B cell (primary cell): ENCODE data around the gene MLXIP. TPM values are rescaled to one million over a fixed set of nuclear protein-coding genes. Genes with fewer than 3 reads are reported as not detected.

ENCODE experiments used
- ATAC-seq: fragments of 200-7000 bp; cut with Tn5 transposase; one replicate; pipeline ENCODE4 v1.10.0; 2021; ENCODE audit warnings: low read depth, mild to moderate bottlenecking, moderate number of reproducible peaks, moderate library complexity
- CTCF ChIA-PET: fragments of 350-600 bp; sonication (Branson Sonifier 250); formaldehyde crosslinking; loops from one replicate; lab custom pipeline; 2021; ENCODE audit warnings: antibody characterized with exemption, inconsistent platforms; lab: Charles Lee
- POLR2A ChIA-PET: fragments of 350-600 bp; sonication (Branson Sonifier 250); formaldehyde crosslinking; loops from one replicate; lab custom pipeline; 2021; ENCODE audit warnings: antibody characterized with exemption; lab: Charles Lee
- DNase-seq: peaks from one replicate; pipeline ENCODE4 v3.0.0; 2013
- H2AFZ ChIP-seq: 2 replicates; pipeline ENCODE4 v1.6.1; 2012; ENCODE audit warnings: mild to moderate bottlenecking, low read depth, low read length; ENCODE audit not compliant: insufficient read depth, poor library complexity, severe bottlenecking
- H3K27ac ChIP-seq, 2 donors: 1 replicate in 1 of 2; 2 replicates in 1 of 2; pipeline ENCODE4 v1.5.1; 2012 to 2013; ENCODE audit warnings: low read length in 2 of 2, mild to moderate bottlenecking in 2 of 2, moderate library complexity in 1 of 2
- H3K27me3 ChIP-seq, 4 experiments: fragments of 200-600 bp in 1 of 4; sonication (generic) in 1 of 4; replicated peaks in 1 of 4; 1 replicate in 2 of 4; 2 replicates in 2 of 4; pipeline versions ENCODE4 v1.6.1 to v1.7.0; 2013 to 2016; ENCODE audit warnings: low read length in 3 of 4, mild to moderate bottlenecking in 2 of 4, mixed read lengths in 1 of 4, moderate library complexity in 1 of 4; ENCODE audit not compliant: insufficient read depth in 4 of 4, control insufficient read depth in 3 of 4; ENCODE audit errors: control extremely low read depth in 1 of 4
- H3K36me3 ChIP-seq, 2 experiments: replicated peaks in 1 of 2; 1 replicate in 1 of 2; 2 replicates in 1 of 2; pipeline versions ENCODE4 v1.6.1 to v1.7.1; 2013; ENCODE audit warnings: low read length in 1 of 2; ENCODE audit not compliant: insufficient read depth in 2 of 2, control insufficient read depth in 1 of 2; ENCODE audit errors: control extremely low read depth in 1 of 2, extremely low read depth in 1 of 2
- H3K4me1 ChIP-seq, 2 donors: fragments of 200-600 bp in 1 of 2; sonication (generic) in 1 of 2; 1 replicate in 1 of 2; 2 replicates in 1 of 2; pipeline versions ENCODE4 v1.5.1 to v1.6.1; 2013 to 2017; ENCODE audit warnings: low read length in 2 of 2; ENCODE audit not compliant: control insufficient read depth in 2 of 2, insufficient read depth in 2 of 2
- H3K4me2 ChIP-seq: replicated peaks from 2 replicates; pipeline ENCODE3; 2012; ENCODE audit warnings: mild to moderate bottlenecking, low read depth, low read length; ENCODE audit not compliant: poor library complexity, severe bottlenecking
- H3K4me3 ChIP-seq, 5 experiments: fragments of 200-600 bp in 1 of 5; sonication (generic) in 1 of 5; 1 replicate in 3 of 5; 2 replicates in 2 of 5; pipeline versions ENCODE4 v1.5.1 to v1.7.0; 2011 to 2016; ENCODE audit warnings: low read length in 4 of 5, mild to moderate bottlenecking in 4 of 5, low read depth in 2 of 5, control low read depth in 1 of 5, moderate library complexity in 1 of 5; ENCODE audit not compliant: insufficient read depth in 1 of 5; ENCODE audit errors: control extremely low read depth in 1 of 5, extremely low read depth in 1 of 5
- H3K79me2 ChIP-seq: fragments of 200-600 bp; sonication (generic); one replicate; pipeline ENCODE4 v1.6.0; 2016; ENCODE audit warnings: low read length; ENCODE audit not compliant: control insufficient read depth, insufficient read depth
- H3K9ac ChIP-seq: fragments of 200-600 bp; sonication (generic); 2 replicates; pipeline ENCODE4 v1.6.1; 2017; ENCODE audit warnings: mild to moderate bottlenecking, low read length, moderate library complexity
- H3K9me3 ChIP-seq, 3 donors: one replicate each; pipeline versions ENCODE4 v1.6.1 to v1.7.1; 2013; ENCODE audit warnings: low read length in 2 of 3; ENCODE audit not compliant: control insufficient read depth in 2 of 3, insufficient read depth in 1 of 3; ENCODE audit errors: control extremely low read depth in 1 of 3
- H4K20me1 ChIP-seq: 2 replicates; pipeline ENCODE4 v1.6.0; 2012; ENCODE audit warnings: mild to moderate bottlenecking, low read length; ENCODE audit not compliant: insufficient read depth, control insufficient read depth, poor library complexity, severe bottlenecking
- H3K27ac Mint-ChIP-seq: one replicate; pipeline ENCODE4 v1.8.0; 2021; ENCODE audit warnings: mixed read lengths
- H3K27me3 Mint-ChIP-seq: one replicate; pipeline ENCODE4 v1.8.0; 2021; ENCODE audit warnings: mixed read lengths
- H3K4me1 Mint-ChIP-seq: one replicate; pipeline ENCODE4 v1.8.0; 2021; ENCODE audit warnings: mixed read lengths
- H3K4me3 Mint-ChIP-seq: one replicate; pipeline ENCODE4 v1.8.0; 2021; ENCODE audit warnings: mixed read lengths
- H3K9me3 Mint-ChIP-seq: one replicate; pipeline ENCODE4 v1.8.0; 2022; ENCODE audit warnings: mixed read lengths; ENCODE audit not compliant: insufficient read depth
- CTCF ChIP-seq: fragments of 200-600 bp; IDR thresholded peaks from one replicate; pipeline ENCODE4 v1.8.0; 2022; ENCODE audit warnings: antibody characterized with exemption, mild to moderate bottlenecking
- EZH2 ChIP-seq: IDR thresholded peaks from 2 replicates; pipeline ENCODE4 v1.6.1; 2012; ENCODE audit warnings: borderline replicate concordance, low read depth, mild to moderate bottlenecking, moderate library complexity, low read length; ENCODE audit not compliant: insufficient read depth, poor library complexity, severe bottlenecking
- WGBS: methylation state at CpG from one replicate; pipeline ENCODE4 v1.1.5; 2013; ENCODE audit warnings: missing lambda C conversion rate; ENCODE audit not compliant: insufficient coverage; 5-methylcytosine and 5-hydroxymethylcytosine counted together
- intact Hi-C: fragments of 100-400 bp; cut with micrococcal nuclease; formaldehyde crosslinking; loops from one replicate; pipeline ENCODE4 v1.10.0; 2022
- polyA plus RNA-seq: library from polyadenylated mRNA; depleted of rRNA; stranded (reverse); fragments of >200 nt; gene quantifications from 2 replicates; pipeline ENCODE4 v1.2.3, GENCODE V29; 2012
- total RNA-seq, 2 donors: library from RNA; stranded (reverse); fragments of 120-200 nt in 1 of 2; gene quantifications; 1 replicate in 1 of 2; 2 replicates in 1 of 2; pipeline versions ENCODE4 v1.2.3 to v1.2.4, GENCODE V29; 2013 to 2022

Gene MLXIP
- total and polyA plus RNA-seq, 2 donors (not counting 1 experiment from before 2014, with no cell fraction given): 28.1 to 91.2 TPM

- Histone ChIP-seq H3K27ac (no peak overlapping the region), H3K36me3 (peaks cover 2 to 21% of the 10 kb centered on the region in 2 experiments), H3K4me3 (no peak overlapping the region), H3K27me3 (no peaks in the 10 kb centered on the region), H3K9me3 (no peaks in the 10 kb centered on the region), H2AFZ (no peak overlapping the region), H3K79me2 (peaks cover 64% of the 10 kb centered on the region), H3K4me2 (no peak overlapping the region), H3K9ac (no peak overlapping the region), H4K20me1 (peaks cover 70% of the 10 kb centered on the region), H3K4me1 (peaks cover 7 to 10% of the 10 kb centered on the region in 2 donors)
- WGBS: 88% methylated on average over 5 of the region's 9 CpGs
- intact Hi-C loops: loop anchor here (1.0 to 5.0 kb wide), 4 partner anchors 41 to 205 kb away; partner anchors contain the start of gene CFAP251
- H3K27me3 Mint-ChIP-seq: no peaks in the 10 kb centered on the region
- H3K4me1 Mint-ChIP-seq: peaks cover 21% of the 10 kb centered on the region
- no peaks in the 10 kb centered on the region for H3K9me3 Mint-ChIP-seq
- H3K4me3 Mint-ChIP-seq: no peak overlapping the region
- TF ChIP-seq CTCF (no peak), EZH2 (no peak)
- POLR2A ChIA-PET: no interaction called here
- no peak for ATAC-seq
- CTCF ChIA-PET: interaction anchor here (0.6 to 9.7 kb wide), 37 partner anchors 9 to 608 kb away, joined by 3 to 154 read pairs (median 6); partner anchors contain the start of genes CFAP251, MLXIP and RHOF
- no peak for DNase-seq
- no peak overlapping the region for H3K27ac Mint-ChIP-seq
Measured at GRCh38 chr12:122123761-122124145, 45.2 kb downstream of the MLXIP start.

- no peak overlapping the region for H3K27ac ChIP-seq
- H3K27ac Mint-ChIP-seq: no peak overlapping the region
- peaks cover 2 to 27% of the 10 kb centered on the region in 2 experiments for H3K36me3 ChIP-seq
- no peak overlapping the region for H3K4me3 Mint-ChIP-seq
- no peak overlapping the region for H3K4me3 ChIP-seq
- no peak overlapping the region for H3K4me2 ChIP-seq
- no peaks in the 10 kb centered on the region for H3K27me3 Mint-ChIP-seq
- H3K4me1 ChIP-seq: peaks cover 7 to 10% of the 10 kb centered on the region in 2 donors
- ChIA-PET POLR2A (no interaction called here), CTCF (interaction anchor here (0.6 to 9.7 kb wide), 19 partner anchors 36 to 323 kb away, joined by 3 to 154 read pairs (median 6); partner anchors contain the start of genes CFAP251 and MLXIP)
- H3K4me1 Mint-ChIP-seq: peaks cover 21% of the 10 kb centered on the region
- no peak for DNase-seq
- TF ChIP-seq EZH2 (no peak), CTCF (no peak)
- H2AFZ ChIP-seq: no peak overlapping the region
- intact Hi-C loops: loop anchor here (5.0 kb wide), 1 partner anchor 42 kb away; no protein-coding TSS in a partner anchor
- WGBS: 100% methylated on average over 3 of the region's 14 CpGs
- ATAC-seq: no peak
- no peaks in the 10 kb centered on the region for H3K9me3 ChIP-seq
- no peaks in the 10 kb centered on the region for H3K9me3 Mint-ChIP-seq
- H3K9ac ChIP-seq: no peak overlapping the region
- no peaks in the 10 kb centered on the region for H3K27me3 ChIP-seq
- peaks cover 64% of the 10 kb centered on the region for H3K79me2 ChIP-seq
- peaks cover 70% of the 10 kb centered on the region for H4K20me1 ChIP-seq
Measured at GRCh38 chr12:122124370-122124769, 45.8 kb downstream of the MLXIP start.
